ENCODE data around the gene NR3C1.
"Not testable (repeated sequence)": the region's sequence is repeated elsewhere in the genome, so short reads cannot be mapped to it uniquely, and the experiment has no call there.

NR3C1 gene

DNA sequence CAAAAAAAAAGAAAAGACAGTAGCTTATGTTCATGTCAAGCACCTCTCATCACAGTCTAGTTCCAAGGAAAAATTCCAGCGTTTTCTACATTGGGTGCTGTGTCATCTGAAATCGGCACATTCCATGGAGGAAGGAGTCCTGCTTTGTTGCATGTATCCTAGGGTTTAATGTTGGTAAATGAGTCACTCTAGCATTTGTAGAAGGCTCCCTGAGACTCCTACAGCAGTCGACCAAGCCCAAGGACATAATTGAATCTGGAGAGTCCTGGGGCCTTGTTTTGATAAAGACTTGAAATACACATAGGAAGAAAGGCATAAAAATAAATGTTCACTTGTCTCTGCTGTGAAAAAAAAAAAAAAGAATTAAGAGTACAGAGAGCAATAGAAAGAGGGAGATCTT is 69.1 kb downstream of the NR3C1 start:
- DNase-seq (ENCODE audit: low read depth): not testable (repeated sequence)

DNA sequence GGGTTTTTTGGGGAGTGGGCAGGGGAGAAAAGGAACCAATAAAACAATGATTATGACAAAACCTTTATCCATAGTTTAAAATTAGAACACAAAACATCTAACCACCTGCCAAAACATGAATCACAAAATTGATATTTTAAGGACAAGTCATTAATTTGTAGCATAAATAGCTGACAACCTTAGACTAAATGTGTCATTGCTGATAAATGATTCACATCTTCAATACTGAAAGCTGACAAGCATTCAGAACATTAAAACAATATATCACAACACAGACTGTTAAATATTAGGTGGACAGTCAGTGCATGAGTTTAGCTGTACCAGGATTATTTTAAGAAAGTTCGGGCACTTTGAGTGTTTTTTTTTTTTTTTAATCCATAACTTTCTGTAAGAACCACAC is 71.5 kb downstream of the NR3C1 start:
- DNase-seq (ENCODE audit: low read depth): no peak

- no peak for DNase-seq (ENCODE audit: low read depth)
Observed at GRCh38 chr5:143329843-143330242, 73.6 kb downstream of the NR3C1 start.

- DNase-seq (ENCODE audit: low read depth): no peak
Observed at GRCh38 chr5:143328589-143329220, 74.8 kb downstream of the NR3C1 start.

DNA sequence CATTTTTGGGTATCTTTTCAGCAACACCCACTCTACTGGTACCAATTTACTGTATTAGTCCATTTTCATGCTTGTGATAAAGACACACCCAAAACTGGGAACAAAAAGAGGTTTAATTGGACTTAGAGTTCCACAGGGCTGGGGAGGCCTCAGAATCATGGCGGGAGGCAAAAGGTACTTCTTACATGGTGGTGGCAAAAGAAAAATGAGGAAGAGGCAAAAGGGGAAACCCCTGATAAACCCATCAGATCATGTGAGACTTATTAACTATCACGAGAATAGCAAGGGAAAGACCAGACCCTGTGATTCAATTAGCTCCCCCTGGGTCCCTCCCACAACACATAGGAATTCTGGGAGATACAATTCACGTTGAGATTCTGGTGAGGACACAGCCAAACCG is 78.4 kb downstream of the NR3C1 start:
- DNase-seq (ENCODE audit: low read depth): not testable (repeated sequence)

DNA sequence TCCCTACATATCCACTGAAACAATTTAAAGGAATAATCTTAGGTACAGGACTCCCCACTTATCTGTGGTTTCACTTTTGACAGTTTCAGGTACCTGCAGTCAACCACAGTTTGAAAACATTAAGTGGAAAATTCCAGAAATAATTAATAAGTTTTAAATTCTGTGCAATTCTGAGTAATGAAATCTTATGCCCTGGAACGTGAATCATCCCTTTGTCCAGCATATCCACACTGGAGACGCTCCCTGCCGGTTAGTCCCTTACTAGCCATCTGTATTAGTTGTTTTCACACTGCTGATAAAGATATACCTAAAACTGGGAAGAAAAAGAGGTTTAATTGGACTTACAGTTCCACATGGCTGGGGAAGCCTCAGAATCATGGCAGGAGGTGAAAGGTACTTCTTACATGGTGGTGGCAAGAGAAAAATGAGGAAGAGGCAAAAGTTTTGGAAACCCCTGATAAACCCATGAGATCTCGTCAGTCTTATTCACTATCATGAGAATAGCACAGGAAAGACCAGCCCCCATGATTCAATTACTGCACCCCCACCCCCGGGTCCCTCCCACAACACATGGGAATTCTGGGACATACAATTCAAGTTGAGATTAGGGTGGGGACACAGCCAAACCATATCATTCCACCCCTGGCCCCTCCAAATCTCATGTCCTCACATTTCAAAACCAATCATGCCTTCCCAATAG is 80.4 kb downstream of the NR3C1 start:
- DNase-seq (ENCODE audit: low read depth): not testable (repeated sequence)

DNA sequence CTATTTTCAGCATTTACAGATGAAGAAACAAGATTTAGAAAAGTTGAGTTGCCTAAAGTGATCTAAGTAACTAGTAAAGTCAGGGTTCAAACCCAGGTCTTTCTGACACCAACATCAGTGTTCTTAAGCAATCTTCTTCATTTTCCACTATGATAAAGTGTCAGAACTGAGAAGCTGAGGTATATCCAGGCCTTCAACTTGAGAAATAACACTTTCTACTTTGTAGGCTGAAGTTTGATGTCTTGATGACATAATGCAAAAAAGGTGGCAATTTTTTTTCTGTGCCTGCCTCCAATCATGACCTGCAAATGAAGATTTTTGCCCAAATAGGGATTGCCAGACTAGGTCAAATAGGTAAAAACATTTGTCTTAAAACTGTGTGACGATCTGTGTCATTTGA is 81.3 kb downstream of the NR3C1 start:
- DNase-seq (ENCODE audit: low read depth): no peak

GRCh38 chr5:143319437-143320227 is 83.9 kb downstream of the NR3C1 start:
- no peak for DNase-seq (ENCODE audit: low read depth)

- no peak for DNase-seq (ENCODE audit: low read depth)
Observed at GRCh38 chr5:143318833-143319232, 84.7 kb downstream of the NR3C1 start.

DNA sequence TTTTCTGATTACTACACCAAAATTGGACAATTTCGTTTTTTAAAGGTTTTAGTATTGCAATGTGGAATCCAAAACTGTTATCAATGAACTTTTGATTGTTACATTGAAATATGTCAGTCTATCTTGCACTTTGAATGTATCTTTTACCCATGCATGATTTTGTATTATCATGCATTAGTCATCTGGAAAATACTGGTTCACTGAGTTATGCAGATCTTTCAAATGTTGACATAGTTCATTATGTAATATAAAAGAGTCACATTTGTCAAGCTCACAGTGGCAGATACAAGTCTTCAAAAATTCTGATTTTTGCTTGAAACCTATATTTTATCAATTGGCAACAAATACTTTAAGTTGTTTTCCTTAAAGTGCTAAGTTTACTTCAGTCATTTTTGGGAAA is 85.2 kb downstream of the NR3C1 start:
- no peak for DNase-seq (ENCODE audit: low read depth)

DNA sequence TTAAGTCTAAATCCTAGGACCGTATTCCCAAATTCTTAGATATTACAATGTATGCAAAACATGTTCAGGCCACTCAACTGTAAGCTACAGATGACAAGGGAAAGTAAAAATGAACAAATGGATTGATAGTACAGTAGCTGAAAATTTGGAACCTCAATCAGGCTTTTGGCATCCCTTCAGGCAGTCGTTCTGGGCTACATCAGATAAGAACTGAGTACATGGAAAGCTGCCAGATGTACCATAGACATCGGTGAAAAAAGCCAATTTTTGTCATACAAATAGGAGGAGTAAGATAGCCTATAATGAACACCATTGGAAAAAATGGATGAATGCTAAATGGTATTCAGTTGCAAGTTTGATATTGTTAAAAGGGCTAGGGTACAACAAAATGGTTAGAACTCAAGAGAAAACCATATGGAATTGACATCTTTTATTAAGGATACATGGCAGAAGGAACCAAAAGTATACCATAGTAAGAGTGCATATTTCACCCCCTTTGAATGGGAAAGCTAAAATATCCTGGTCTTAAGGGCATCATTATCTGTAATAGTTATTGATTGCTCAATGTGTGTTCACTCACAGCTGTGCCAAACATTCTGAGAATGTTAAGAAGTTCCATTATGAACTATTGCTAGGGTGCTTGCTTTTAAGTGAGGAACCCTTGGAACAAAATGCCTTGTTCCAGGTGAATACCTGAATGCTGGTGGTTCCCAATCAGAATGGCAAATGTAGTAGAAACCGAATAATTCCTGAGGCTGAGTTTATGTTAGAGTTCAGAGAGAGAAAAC is 86.4 kb downstream of the NR3C1 start:
- no peak for DNase-seq (ENCODE audit: low read depth)

GRCh38 chr5:143316337-143316736 is 87.1 kb downstream of the NR3C1 start:
- no peak for DNase-seq (ENCODE audit: low read depth)

DNA sequence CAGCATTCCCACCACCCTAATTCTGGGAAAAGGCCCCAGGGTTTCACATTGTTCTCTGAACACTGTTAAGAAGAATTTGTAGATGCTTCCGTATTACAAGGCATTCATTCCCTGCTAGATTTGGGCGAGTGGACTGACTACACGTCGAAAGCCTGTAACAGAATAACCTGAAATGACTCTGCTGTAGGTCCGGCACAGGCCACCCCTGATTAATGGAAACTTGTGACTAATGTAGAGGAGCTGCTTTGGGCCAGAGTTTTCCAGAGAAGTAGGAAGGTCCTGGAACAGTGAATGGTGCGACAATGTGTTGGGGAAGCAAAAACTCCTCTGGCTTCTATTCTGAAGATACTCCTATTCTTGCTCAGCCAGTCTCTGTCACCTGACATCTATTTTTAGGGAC is 87.6 kb downstream of the NR3C1 start:
- DNase-seq (ENCODE audit: low read depth): no peak

DNA sequence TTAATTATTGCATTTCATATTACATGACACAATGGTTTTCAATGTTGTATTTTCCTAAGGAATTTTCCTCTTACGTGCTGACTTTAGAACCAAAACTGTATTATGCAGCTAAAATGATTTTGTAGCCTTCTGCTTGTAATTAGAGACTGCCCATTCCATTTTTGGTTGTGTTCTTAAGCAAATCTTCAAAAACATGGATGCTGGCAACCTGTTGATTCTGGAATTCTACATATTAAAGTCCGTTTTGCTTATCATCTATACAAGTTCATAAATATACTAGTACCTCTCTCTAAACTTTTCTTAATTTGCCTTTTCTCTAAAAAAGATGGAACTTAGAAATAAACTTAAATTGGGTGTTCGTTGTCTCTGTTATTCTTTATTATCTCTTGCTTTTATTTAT is 88.3 kb downstream of the NR3C1 start:
- no peak for DNase-seq (ENCODE audit: low read depth)

DNA sequence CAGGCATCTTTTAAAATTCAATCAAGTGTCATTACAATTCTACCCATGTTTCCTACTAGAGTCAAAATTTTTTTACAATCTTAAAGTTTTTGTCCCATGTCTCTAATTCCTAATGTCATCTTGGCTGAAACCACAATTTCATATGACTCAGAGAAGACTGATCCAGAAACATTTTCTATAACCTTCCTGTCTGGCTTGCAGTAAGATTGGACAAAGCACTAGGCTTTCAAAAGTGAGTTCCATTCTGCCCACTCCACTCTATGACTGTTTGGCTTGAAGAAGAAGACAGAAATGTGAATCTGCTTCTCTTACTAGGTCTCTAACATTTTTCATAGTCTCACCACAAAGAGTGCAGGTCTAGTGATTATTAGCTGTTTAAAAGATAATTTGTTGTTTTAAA is 88.8 kb downstream of the NR3C1 start:
- no peak for DNase-seq (ENCODE audit: low read depth)

- DNase-seq (ENCODE audit: low read depth): no peak
Observed at GRCh38 chr5:143314099-143314498, 89.4 kb downstream of the NR3C1 start.

GRCh38 chr5:143313298-143313852 is 90.1 kb downstream of the NR3C1 start:
- DNase-seq (ENCODE audit: low read depth): no peak

DNA sequence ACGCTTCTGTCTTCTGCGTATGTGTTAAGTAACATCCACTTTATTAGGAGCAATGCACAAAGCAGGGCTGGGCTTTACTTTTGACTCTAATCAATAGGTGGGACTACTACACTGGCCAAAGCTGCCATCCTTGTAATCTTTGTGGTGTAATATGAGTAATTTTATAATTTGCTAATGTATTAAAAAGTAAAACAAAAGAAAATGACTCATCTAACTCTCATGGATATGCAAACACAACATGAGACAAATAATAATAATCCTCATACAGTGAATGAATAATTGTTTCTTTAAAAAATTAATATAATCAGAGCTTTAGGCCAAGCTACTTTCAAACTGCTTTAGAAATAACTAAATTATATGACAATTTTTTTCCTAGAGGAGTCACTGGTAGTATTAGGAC is 90.7 kb downstream of the NR3C1 start:
- no peak for DNase-seq (ENCODE audit: low read depth)

- DNase-seq (ENCODE audit: low read depth): no peak
Observed at GRCh38 chr5:143311955-143312354, 91.5 kb downstream of the NR3C1 start.

GRCh38 chr5:143311428-143311827 is 92.1 kb downstream of the NR3C1 start:
- DNase-seq (ENCODE audit: low read depth): no peak

DNA sequence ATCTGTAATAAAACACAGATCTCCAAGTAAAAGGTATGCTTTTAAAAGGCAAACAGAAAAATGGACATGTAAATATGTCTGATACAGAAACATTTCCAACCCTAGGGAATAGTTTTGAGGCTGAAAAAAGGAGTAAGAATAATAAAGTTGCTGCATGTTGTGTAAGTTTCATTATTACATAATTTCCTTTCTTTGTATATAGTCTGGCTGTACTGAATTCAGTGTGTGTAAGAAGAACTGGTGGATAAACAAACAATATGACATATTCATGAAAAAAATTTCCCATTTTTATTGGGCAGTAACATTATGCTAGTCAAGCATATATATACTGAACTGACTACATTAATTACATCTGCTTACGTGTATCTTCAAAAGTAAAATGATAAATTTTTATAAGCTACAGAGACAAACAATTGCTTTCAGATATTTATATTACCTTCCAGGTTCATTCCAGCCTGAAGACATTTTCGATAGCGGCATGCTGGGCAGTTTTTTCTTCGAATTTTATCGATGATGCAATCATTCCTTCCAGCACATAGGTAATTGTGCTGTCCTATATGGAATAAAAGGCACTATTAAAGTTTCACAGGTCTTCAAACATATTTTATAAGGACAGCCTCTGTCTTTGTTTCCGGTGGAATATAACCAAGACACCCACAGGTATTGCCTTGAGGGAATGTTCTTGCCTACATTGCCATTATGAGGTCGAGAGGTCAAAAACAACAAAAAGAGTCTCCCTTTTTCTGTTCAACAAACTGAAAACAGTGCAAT is 93.6 kb downstream of the NR3C1 start:
- DNase-seq (ENCODE audit: low read depth): no peak
